Kidney (tissue), 14 donors: ENCODE measurements around the gene ACBD6. TPM values are rescaled to one million over a fixed set of nuclear protein-coding genes. Genes with fewer than 3 reads are reported as not detected.
A peak's percentile ranks its signal among the peaks of the same experiment; 100 is the strongest.

Experiments
- DNase-seq, 5 donors: peaks; one replicate each; pipeline ENCODE4 v3.0.0-alpha.2; 2013 to 2020
- FAIRE-seq: peaks from 2 replicates; lab custom pipeline; 2012; peaks lifted over from hg19 to GRCh38; lab: Jason Lieb, UNC
- H3K27ac ChIP-seq, 2 donors: one replicate each; pipeline ENCODE4 v1.7.0; 2013; ENCODE audit warnings: low read depth in 2 of 2, low read length in 2 of 2, inconsistent platforms in 1 of 2
- H3K27me3 ChIP-seq: one replicate; pipeline ENCODE4 v1.7.1; 2013; ENCODE audit warnings: low read length, inconsistent platforms; ENCODE audit not compliant: control insufficient read depth, insufficient read depth
- H3K36me3 ChIP-seq, 3 donors: one replicate each; pipeline versions ENCODE4 v1.7.0 to v1.7.1; 2013; ENCODE audit warnings: low read length in 3 of 3, control low read depth in 1 of 3, inconsistent platforms in 1 of 3; ENCODE audit not compliant: insufficient read depth in 3 of 3, control insufficient read depth in 2 of 3
- H3K4me1 ChIP-seq, 3 donors: one replicate each; pipeline versions ENCODE4 v1.7.0 to v1.7.1; 2013; ENCODE audit warnings: low read length in 3 of 3, inconsistent platforms in 1 of 3, low read depth in 1 of 3; ENCODE audit not compliant: control insufficient read depth in 2 of 3, insufficient read depth in 2 of 3
- H3K4me3 ChIP-seq, 3 donors: one replicate each; pipeline versions ENCODE4 v1.7.0 to v1.8.1; 2013; ENCODE audit warnings: low read length in 3 of 3, control low read depth in 1 of 3, inconsistent platforms in 1 of 3
- H3K9ac ChIP-seq, 3 donors: one replicate each; pipeline versions ENCODE4 v1.7.0 to v1.7.1; 2013; ENCODE audit warnings: low read length in 3 of 3, control low read depth in 1 of 3, inconsistent platforms in 1 of 3
- H3K9me3 ChIP-seq, 3 donors: one replicate each; pipeline versions ENCODE4 v1.7.0 to v1.7.1; 2013; ENCODE audit warnings: low read length in 3 of 3, control low read depth in 1 of 3, inconsistent platforms in 1 of 3; ENCODE audit not compliant: control insufficient read depth in 2 of 3, insufficient read depth in 1 of 3
- CTCF ChIP-seq: IDR thresholded peaks from 3 replicates; pipeline ENCODE4 v1.5.1; 2012; ENCODE audit warnings: mild to moderate bottlenecking, moderate library complexity, borderline replicate concordance; ENCODE audit not compliant: insufficient read depth; ENCODE audit errors: extremely low read depth
- intact Hi-C: fragments of 100-400 bp; cut with DNase I; formaldehyde crosslinking; loops from one replicate; pipeline ENCODE4 v1.11.1; 2022
- polyA plus RNA-seq: library from polyadenylated mRNA; stranded (reverse); fragments of 350-450 nt; fragmentation: Illumina TruSeq; extraction: RNeasy Lipid Tissue Mini Kit (QIAGEN cat#74804); gene quantifications from one replicate; pipeline ENCODE4 v1.2.3, GENCODE V29; 2014; ENCODE audit warnings: low read depth, low replicate concordance; ENCODE audit not compliant: insufficient read depth
- total RNA-seq: library from RNA; stranded (reverse); fragmentation: NEBNext Ultra II Directional; extraction: Animal tissue kit (Norgen Biotek cat#: 25700); gene quantifications from one replicate; pipeline ENCODE4 v1.2.1, GENCODE V29; 2021
- donor health status: control.
- donor health status: control.
- donor health status: control.
- donor health status: control.
- donor health status: control.
- donor health status: DM: yes; HTN: yes; CAD: no.
- donor health status: Normal renal cell carcinoma (clear cell type).

Gene ACBD6
- total and polyA plus RNA-seq, 2 donors from 2014 or later = 30.9 to 36.4 TPM

DNA sequence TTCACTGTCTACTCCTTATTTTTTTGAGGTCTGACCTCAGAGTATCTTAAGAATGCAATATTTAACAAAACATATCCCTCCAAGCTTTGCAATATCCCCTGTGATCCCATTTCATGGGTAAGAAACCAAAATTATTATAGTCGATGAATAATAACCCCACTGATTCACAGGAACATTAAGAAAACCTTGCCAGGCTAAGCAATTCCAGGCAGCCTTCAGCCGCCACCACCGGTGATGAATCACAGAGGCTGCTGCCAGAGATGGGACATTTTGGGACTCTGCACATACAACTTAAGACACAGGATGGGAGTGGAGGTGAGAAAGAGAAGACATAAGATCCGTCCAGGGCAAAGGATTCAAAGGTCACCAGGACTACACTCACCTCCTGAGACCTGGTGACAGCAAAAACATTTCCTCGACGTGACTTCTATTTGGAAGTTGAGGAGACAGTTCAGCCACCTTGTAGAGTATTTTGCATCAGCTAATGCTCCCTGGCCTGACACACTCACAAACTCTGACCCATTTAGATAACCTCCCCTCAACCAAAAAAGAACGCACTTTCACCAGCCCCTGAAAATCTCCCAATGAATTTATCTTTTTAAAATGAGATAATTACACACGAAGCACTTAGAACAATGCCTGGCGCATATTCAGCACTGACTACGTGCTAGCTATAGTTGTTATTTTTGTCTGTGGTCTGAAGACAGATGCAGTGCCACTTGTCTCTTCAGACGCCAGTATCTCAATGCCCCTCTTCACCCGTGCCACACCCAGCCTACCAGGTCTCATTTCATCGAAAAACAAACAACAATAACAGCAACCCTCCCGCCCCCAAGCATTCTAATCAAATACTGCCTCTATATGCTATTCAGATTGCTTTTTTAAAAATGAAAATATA lies 38.6 kb upstream of the ACBD6 start:
- no peak for FAIRE-seq
- no peak for TF ChIP-seq CTCF
- no peaks in the 10 kb centered on the region for H3K27me3 ChIP-seq
- no peak overlapping the region for H3K9ac ChIP-seq
- H3K4me1 ChIP-seq = peaks cover 0 to 7% (median 4%) of the 10 kb centered on the region in 3 donors
- intact Hi-C loops = no loop called here
- no peak for DNase-seq
- no peaks in the 10 kb centered on the region for H3K36me3 ChIP-seq
- H3K4me3 ChIP-seq = no peak overlapping the region
- H3K27ac ChIP-seq = no peak overlapping the region
- H3K9me3 ChIP-seq = no peaks in the 10 kb centered on the region

GRCh38 chr1:180539136-180539535 lies 36.8 kb upstream of the ACBD6 start:
- H3K27me3 ChIP-seq = no peaks in the 10 kb centered on the region
- no peak overlapping the region for H3K4me3 ChIP-seq
- no peak for FAIRE-seq
- no peak for TF ChIP-seq CTCF
- H3K9ac ChIP-seq = no peak overlapping the region
- DNase-seq = peak in 2 of 5 donors; percentile 23 to 26
- no peaks in the 10 kb centered on the region for H3K36me3 ChIP-seq
- no peaks in the 10 kb centered on the region for H3K9me3 ChIP-seq
- intact Hi-C loops = no loop called here
- H3K4me1 ChIP-seq = peaks cover 0 to 7% (median 4%) of the 10 kb centered on the region in 3 donors
- no peak overlapping the region for H3K27ac ChIP-seq

GRCh38 chr1:180536821-180537372 lies 34.5 kb upstream of the ACBD6 start:
- no peak for TF ChIP-seq CTCF
- DNase-seq (no peak), FAIRE-seq (no peak)
- Histone ChIP-seq H3K36me3 (no peaks in the 10 kb centered on the region), H3K9me3 (no peaks in the 10 kb centered on the region), H3K27ac (no peak overlapping the region), H3K4me1 (peaks cover 0 to 5% (median 0%) of the 10 kb centered on the region in 3 donors), H3K27me3 (no peaks in the 10 kb centered on the region), H3K4me3 (no peak overlapping the region), H3K9ac (no peak overlapping the region)
- intact Hi-C loops = no loop called here
